HAP-1 (cell line): ENCODE results near the gene TBRG4.

ENCODE experiments used
- DNase-seq, 2 experiments: peaks; one replicate each; pipeline ENCODE4 v3.0.0-alpha.2; 2016 to 2020; ENCODE audit warnings: low spot score in 2 of 2
- H3K27me3 ChIP-seq: fragments of 250-450 bp; sonication (Bioruptor Pico); 2 replicates; pipeline ENCODE4 v1.5.1; 2020; ENCODE audit warnings: low read depth, mild to moderate bottlenecking, moderate library complexity
- H3K36me3 ChIP-seq: fragments of 250-450 bp; sonication (Bioruptor Pico); replicated peaks from 2 replicates; pipeline ENCODE4 v1.5.1; 2020; ENCODE audit warnings: mild to moderate bottlenecking
- H3K4me1 ChIP-seq: fragments of 250-450 bp; sonication (Bioruptor Pico); 2 replicates; pipeline ENCODE4 v1.5.1; 2020; ENCODE audit warnings: mild to moderate bottlenecking
- H3K4me3 ChIP-seq: fragments of 250-450 bp; sonication (Bioruptor Pico); 2 replicates; pipeline ENCODE4 v1.5.1; 2020; ENCODE audit warnings: mild to moderate bottlenecking, moderate library complexity
- H3K9me3 ChIP-seq: fragments of 250-450 bp; sonication (Bioruptor Pico); 2 replicates; pipeline ENCODE4 v1.5.1; 2020; ENCODE audit warnings: mild to moderate bottlenecking, moderate library complexity
- in situ Hi-C: fragments of 300-500 bp; cut with MboI; formaldehyde crosslinking; loops from 3 replicates; pipeline ENCODE4 v1.14.3; 2020; ENCODE audit warnings: low sequenced_read_pairs, inconsistent platforms, mixed read lengths

TBRG4 gene

GRCh38 chr7:45068236-45069023 is 43.1 kb downstream of the TBRG4 start:
- H3K36me3 ChIP-seq: no peaks in the 10 kb centered on the region
- in situ Hi-C loops: no loop called here
- H3K27me3 ChIP-seq: no peaks in the 10 kb centered on the region
- no peaks in the 10 kb centered on the region for H3K4me1 ChIP-seq
- DNase-seq: no peak
- no peaks in the 10 kb centered on the region for H3K9me3 ChIP-seq
- H3K4me3 ChIP-seq: no peak overlapping the region

GRCh38 chr7:45067582-45067981 is 43.9 kb downstream of the TBRG4 start:
- Histone ChIP-seq H3K9me3 (no peaks in the 10 kb centered on the region), H3K4me1 (no peaks in the 10 kb centered on the region), H3K27me3 (no peaks in the 10 kb centered on the region), H3K36me3 (no peaks in the 10 kb centered on the region), H3K4me3 (no peak overlapping the region)
- DNase-seq: no peak
- in situ Hi-C loops: no loop called here

- H3K9me3 ChIP-seq: no peaks in the 10 kb centered on the region
- no peaks in the 10 kb centered on the region for H3K4me1 ChIP-seq
- in situ Hi-C loops: no loop called here
- H3K27me3 ChIP-seq: no peaks in the 10 kb centered on the region
- no peaks in the 10 kb centered on the region for H3K36me3 ChIP-seq
- no peak for DNase-seq
- no peak overlapping the region for H3K4me3 ChIP-seq
These were observed 45.1 kb downstream of the TBRG4 start for GRCh38 chr7:45066409-45066808.

GRCh38 chr7:45065031-45065995 is 46.2 kb downstream of the TBRG4 start:
- Histone ChIP-seq H3K9me3 (no peaks in the 10 kb centered on the region), H3K36me3 (no peaks in the 10 kb centered on the region), H3K4me1 (no peaks in the 10 kb centered on the region), H3K27me3 (no peaks in the 10 kb centered on the region), H3K4me3 (no peak overlapping the region)
- DNase-seq: no peak
- in situ Hi-C loops: no loop called here

GRCh38 chr7:45064047-45064725 is 47.3 kb downstream of the TBRG4 start:
- H3K36me3 ChIP-seq: no peaks in the 10 kb centered on the region
- no peaks in the 10 kb centered on the region for H3K27me3 ChIP-seq
- H3K4me1 ChIP-seq: no peaks in the 10 kb centered on the region
- in situ Hi-C loops: no loop called here
- no peaks in the 10 kb centered on the region for H3K9me3 ChIP-seq
- H3K4me3 ChIP-seq: no peak overlapping the region
- DNase-seq: no peak

- in situ Hi-C loops: no loop called here
- DNase-seq: no peak
- no peaks in the 10 kb centered on the region for H3K4me1 ChIP-seq
- H3K27me3 ChIP-seq: no peaks in the 10 kb centered on the region
- no peaks in the 10 kb centered on the region for H3K9me3 ChIP-seq
- no peaks in the 10 kb centered on the region for H3K36me3 ChIP-seq
- H3K4me3 ChIP-seq: no peak overlapping the region
These were observed 49.6 kb downstream of the TBRG4 start for GRCh38 chr7:45061806-45062425.

GRCh38 chr7:45061352-45061751 is 50.1 kb downstream of the TBRG4 start:
- in situ Hi-C loops: no loop called here
- Histone ChIP-seq H3K4me1 (no peaks in the 10 kb centered on the region), H3K27me3 (no peaks in the 10 kb centered on the region), H3K9me3 (no peaks in the 10 kb centered on the region), H3K4me3 (no peak overlapping the region), H3K36me3 (no peaks in the 10 kb centered on the region)
- DNase-seq: no peak

- DNase-seq: no peak
- H3K36me3 ChIP-seq: no peaks in the 10 kb centered on the region
- no peaks in the 10 kb centered on the region for H3K4me1 ChIP-seq
- H3K27me3 ChIP-seq: no peaks in the 10 kb centered on the region
- no peaks in the 10 kb centered on the region for H3K9me3 ChIP-seq
- in situ Hi-C loops: no loop called here
- no peak overlapping the region for H3K4me3 ChIP-seq
These were observed 51.2 kb downstream of the TBRG4 start for GRCh38 chr7:45060295-45060694.

- no peak overlapping the region for H3K4me3 ChIP-seq
- DNase-seq: no peak
- no peaks in the 10 kb centered on the region for H3K9me3 ChIP-seq
- no peaks in the 10 kb centered on the region for H3K36me3 ChIP-seq
- H3K27me3 ChIP-seq: no peaks in the 10 kb centered on the region
- in situ Hi-C loops: no loop called here
- H3K4me1 ChIP-seq: no peaks in the 10 kb centered on the region
These were observed 53.6 kb downstream of the TBRG4 start for GRCh38 chr7:45057878-45058277.

- no peak for DNase-seq
- Histone ChIP-seq H3K27me3 (no peaks in the 10 kb centered on the region), H3K4me1 (no peaks in the 10 kb centered on the region), H3K9me3 (no peaks in the 10 kb centered on the region), H3K36me3 (no peaks in the 10 kb centered on the region), H3K4me3 (no peak overlapping the region)
- in situ Hi-C loops: no loop called here
These were observed 55.8 kb downstream of the TBRG4 start for GRCh38 chr7:45055594-45056219.

GRCh38 chr7:45055016-45055415 is 56.5 kb downstream of the TBRG4 start:
- in situ Hi-C loops: no loop called here
- no peaks in the 10 kb centered on the region for H3K36me3 ChIP-seq

GRCh38 chr7:45054442-45054841 is 57.1 kb downstream of the TBRG4 start:
- Histone ChIP-seq H3K27me3 (no peaks in the 10 kb centered on the region), H3K9me3 (no peaks in the 10 kb centered on the region), H3K4me1 (no peaks in the 10 kb centered on the region), H3K4me3 (no peak overlapping the region), H3K36me3 (no peaks in the 10 kb centered on the region)
- DNase-seq: no peak
- in situ Hi-C loops: no loop called here

More at GRCh38 chr7:45055016-45055415, 56.5 kb downstream of the TBRG4 start:
- Histone ChIP-seq H3K4me3 (no peak overlapping the region), H3K27me3 (no peaks in the 10 kb centered on the region), H3K4me1 (no peaks in the 10 kb centered on the region), H3K9me3 (no peaks in the 10 kb centered on the region)
- DNase-seq: no peak

- DNase-seq: no peak
- no peaks in the 10 kb centered on the region for H3K36me3 ChIP-seq
- in situ Hi-C loops: no loop called here
These were observed 57.6 kb downstream of the TBRG4 start for GRCh38 chr7:45053941-45054340.

More at GRCh38 chr7:45053941-45054340, 57.6 kb downstream of the TBRG4 start:
- no peak overlapping the region for H3K4me3 ChIP-seq
- no peaks in the 10 kb centered on the region for H3K4me1 ChIP-seq
- H3K27me3 ChIP-seq: no peaks in the 10 kb centered on the region
- H3K9me3 ChIP-seq: no peaks in the 10 kb centered on the region
